ENCODE data around the gene SCLT1. TPM values are rescaled to one million over a fixed set of nuclear protein-coding genes. Genes with fewer than 3 reads are reported as not detected.

The SCLT1 gene
- total and polyA plus RNA-seq, 2 experiments from 2014 or later = 5.7 to 13.9 TPM

DNA sequence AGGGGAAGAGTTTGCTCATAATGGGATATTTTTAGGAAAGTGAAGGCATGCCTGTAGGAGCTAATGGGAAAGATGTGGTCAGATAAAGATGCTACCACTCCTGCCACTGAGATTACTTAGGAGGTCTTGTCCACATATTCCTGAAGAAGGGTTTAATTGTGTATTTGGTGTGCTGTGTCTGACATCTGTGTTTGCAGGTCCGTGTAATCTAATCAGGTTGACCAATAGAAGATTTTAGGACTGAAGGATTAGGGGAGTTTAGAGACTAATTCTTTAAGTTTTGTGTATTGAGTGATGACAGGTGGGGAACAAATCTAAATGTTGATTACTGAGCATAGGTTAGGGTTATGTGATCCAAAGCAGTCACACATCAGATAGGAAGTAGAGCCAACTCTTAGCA lies 226.6 kb downstream of the SCLT1 start:
- DNase-seq (ENCODE audit: low read depth in 1 of 2, low spot score in 1 of 2) = no peak
- no peaks in the 10 kb centered on the region for H3K4me1 ChIP-seq (ENCODE audit: low read depth)
- H3K27ac ChIP-seq = no peak overlapping the region
- H3K27me3 ChIP-seq = no peaks in the 10 kb centered on the region
- no peak overlapping the region for H3K4me3 ChIP-seq
- no peaks in the 10 kb centered on the region for H3K9me3 ChIP-seq (ENCODE audit: low read depth)
- H3K36me3 ChIP-seq = peaks cover 9% of the 10 kb centered on the region
- no peak for TF ChIP-seq CTCF (IDR thresholded peaks at IDR 0.05; ENCODE audit: low read depth, low read length)

DNA sequence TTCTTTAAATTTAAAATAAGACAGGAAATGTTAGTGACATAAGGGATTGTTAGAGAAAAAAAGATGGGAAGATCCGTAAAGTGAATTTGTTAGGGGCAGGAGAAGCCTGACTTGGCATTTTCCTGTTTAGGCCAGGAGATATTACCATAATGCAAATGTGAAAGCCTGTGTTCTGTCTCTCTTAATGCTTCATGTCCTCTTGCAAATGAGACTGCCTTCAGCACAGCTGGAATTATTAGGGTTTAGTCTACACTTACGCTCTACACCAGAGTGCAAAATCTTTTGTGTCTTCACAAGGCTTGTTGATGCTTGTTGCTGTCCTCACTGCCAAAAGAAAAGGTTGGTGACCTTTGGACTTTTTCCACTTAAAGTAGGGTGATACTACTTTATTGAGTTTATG lies 227.1 kb downstream of the SCLT1 start:
- Histone ChIP-seq H3K4me1 (ENCODE audit: low read depth) (no peaks in the 10 kb centered on the region), H3K27me3 (no peaks in the 10 kb centered on the region), H3K27ac (no peak overlapping the region), H3K36me3 (peaks cover 8% of the 10 kb centered on the region), H3K4me3 (no peak overlapping the region), H3K9me3 (ENCODE audit: low read depth) (no peaks in the 10 kb centered on the region)
- DNase-seq (ENCODE audit: low read depth in 1 of 2, low spot score in 1 of 2) = no peak
- no peak for TF ChIP-seq CTCF (IDR thresholded peaks at IDR 0.05; ENCODE audit: low read depth, low read length)

GRCh38 chr4:128865132-128865531 lies 228.2 kb downstream of the SCLT1 start:
- H3K4me1 ChIP-seq (ENCODE audit: low read depth) = no peaks in the 10 kb centered on the region
- no peak for DNase-seq (ENCODE audit: low read depth in 1 of 2, low spot score in 1 of 2)
- H3K27me3 ChIP-seq = no peaks in the 10 kb centered on the region
- H3K27ac ChIP-seq = no peak overlapping the region
- no peak overlapping the region for H3K4me3 ChIP-seq
- peaks cover 14% of the 10 kb centered on the region for H3K36me3 ChIP-seq
- no peaks in the 10 kb centered on the region for H3K9me3 ChIP-seq (ENCODE audit: low read depth)
- TF ChIP-seq CTCF (IDR thresholded peaks at IDR 0.05; ENCODE audit: low read depth, low read length) = no peak

GRCh38 chr4:128863312-128864075 lies 229.8 kb downstream of the SCLT1 start:
- H3K4me3 ChIP-seq = no peak overlapping the region
- peaks cover 3% of the 10 kb centered on the region for H3K27me3 ChIP-seq
- TF ChIP-seq CTCF (IDR thresholded peaks at IDR 0.05; ENCODE audit: low read depth, low read length) = peak; percentile 84
- DNase-seq (ENCODE audit: low read depth in 1 of 2, low spot score in 1 of 2) = peak; percentile 83 to 89
- H3K36me3 ChIP-seq = peaks cover 16% of the 10 kb centered on the region
- H3K4me1 ChIP-seq (ENCODE audit: low read depth) = no peaks in the 10 kb centered on the region
- H3K9me3 ChIP-seq (ENCODE audit: low read depth) = no peaks in the 10 kb centered on the region
- H3K27ac ChIP-seq = no peak overlapping the region

DNA sequence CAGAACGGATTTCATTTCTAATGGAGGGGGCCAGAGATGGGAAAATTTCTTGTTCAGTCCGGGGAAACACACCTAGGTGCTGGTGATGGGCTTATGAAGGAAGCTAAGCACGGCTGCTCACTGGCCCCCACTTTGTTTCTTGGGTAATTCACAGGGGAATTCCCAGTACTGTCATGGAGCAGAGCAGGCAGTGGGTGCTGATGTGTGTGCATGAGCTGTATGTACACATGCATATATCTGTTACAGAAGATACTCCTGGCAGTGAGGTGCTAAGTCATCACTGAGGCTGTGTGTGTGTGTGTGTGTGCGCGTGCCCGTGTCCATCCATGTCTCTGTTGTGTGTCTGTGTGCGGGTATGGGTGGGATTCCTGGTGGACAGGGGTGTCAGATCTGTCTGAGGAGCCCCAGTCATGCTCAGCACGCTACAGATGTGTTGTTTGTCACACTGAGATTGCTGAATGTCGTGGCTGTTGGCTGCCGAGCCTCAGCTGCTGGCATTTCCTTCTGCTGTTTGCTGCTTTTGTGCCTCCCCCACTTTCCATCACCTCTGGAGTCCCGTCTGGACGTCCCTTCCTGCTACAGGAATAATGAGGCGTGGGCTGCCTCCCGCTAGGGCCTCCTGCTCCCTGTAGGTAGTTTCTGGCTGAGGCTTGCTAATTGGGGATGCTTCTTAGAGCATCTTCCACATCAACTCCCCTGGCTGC lies 230.6 kb downstream of the SCLT1 start:
- DNase-seq (ENCODE audit: low read depth in 1 of 2, low spot score in 1 of 2) = no peak
- H3K36me3 ChIP-seq = peaks cover 18% of the 10 kb centered on the region
- H3K9me3 ChIP-seq (ENCODE audit: low read depth) = no peaks in the 10 kb centered on the region
- no peaks in the 10 kb centered on the region for H3K4me1 ChIP-seq (ENCODE audit: low read depth)
- TF ChIP-seq CTCF (IDR thresholded peaks at IDR 0.05; ENCODE audit: low read depth, low read length) = no peak
- no peak overlapping the region for H3K4me3 ChIP-seq
- peaks cover 3% of the 10 kb centered on the region for H3K27me3 ChIP-seq
- H3K27ac ChIP-seq = no peak overlapping the region

All from cardiac muscle cell (in vitro differentiated cells and primary cell).